ENCODE results near the gene EPB41L2.

Gene EPB41L2

GRCh38 chr6:130982135-130982534 lies 80.9 kb downstream of the EPB41L2 start:
- no peaks in the 10 kb centered on the region for H3K27me3 Mint-ChIP-seq (ENCODE audit: low read depth, poor library complexity)
- H3K36me3 Mint-ChIP-seq (ENCODE audit: low read depth) = peaks cover 26% of the 10 kb centered on the region
- DNase-seq = no peak
- TF ChIP-seq, protein P1, sequence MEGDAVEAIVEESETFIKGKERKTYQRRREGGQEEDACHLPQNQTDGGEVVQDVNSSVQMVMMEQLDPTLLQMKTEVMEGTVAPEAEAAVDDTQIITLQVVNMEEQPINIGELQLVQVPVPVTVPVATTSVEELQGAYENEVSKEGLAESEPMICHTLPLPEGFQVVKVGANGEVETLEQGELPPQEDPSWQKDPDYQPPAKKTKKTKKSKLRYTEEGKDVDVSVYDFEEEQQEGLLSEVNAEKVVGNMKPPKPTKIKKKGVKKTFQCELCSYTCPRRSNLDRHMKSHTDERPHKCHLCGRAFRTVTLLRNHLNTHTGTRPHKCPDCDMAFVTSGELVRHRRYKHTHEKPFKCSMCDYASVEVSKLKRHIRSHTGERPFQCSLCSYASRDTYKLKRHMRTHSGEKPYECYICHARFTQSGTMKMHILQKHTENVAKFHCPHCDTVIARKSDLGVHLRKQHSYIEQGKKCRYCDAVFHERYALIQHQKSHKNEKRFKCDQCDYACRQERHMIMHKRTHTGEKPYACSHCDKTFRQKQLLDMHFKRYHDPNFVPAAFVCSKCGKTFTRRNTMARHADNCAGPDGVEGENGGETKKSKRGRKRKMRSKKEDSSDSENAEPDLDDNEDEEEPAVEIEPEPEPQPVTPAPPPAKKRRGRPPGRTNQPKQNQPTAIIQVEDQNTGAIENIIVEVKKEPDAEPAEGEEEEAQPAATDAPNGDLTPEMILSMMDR (IDR thresholded peaks at IDR 0.05) = no peak
- H3K9me3 Mint-ChIP-seq = peaks cover 22% of the 10 kb centered on the region
- H3K27ac Mint-ChIP-seq = no peak overlapping the region
- H3K4me3 Mint-ChIP-seq = no peak overlapping the region
- peaks cover 24% of the 10 kb centered on the region for H3K4me1 Mint-ChIP-seq

GRCh38 chr6:130981409-130981808 lies 81.6 kb downstream of the EPB41L2 start:
- Mint-ChIP-seq H3K4me1 (peaks cover 24% of the 10 kb centered on the region), H3K27ac (no peak overlapping the region), H3K27me3 (ENCODE audit: low read depth, poor library complexity) (no peaks in the 10 kb centered on the region), H3K9me3 (peaks cover 17% of the 10 kb centered on the region), H3K4me3 (no peak overlapping the region), H3K36me3 (ENCODE audit: low read depth) (peaks cover 18% of the 10 kb centered on the region)
- TF ChIP-seq, protein P1 (IDR thresholded peaks at IDR 0.05) = no peak
- no peak for DNase-seq

DNA sequence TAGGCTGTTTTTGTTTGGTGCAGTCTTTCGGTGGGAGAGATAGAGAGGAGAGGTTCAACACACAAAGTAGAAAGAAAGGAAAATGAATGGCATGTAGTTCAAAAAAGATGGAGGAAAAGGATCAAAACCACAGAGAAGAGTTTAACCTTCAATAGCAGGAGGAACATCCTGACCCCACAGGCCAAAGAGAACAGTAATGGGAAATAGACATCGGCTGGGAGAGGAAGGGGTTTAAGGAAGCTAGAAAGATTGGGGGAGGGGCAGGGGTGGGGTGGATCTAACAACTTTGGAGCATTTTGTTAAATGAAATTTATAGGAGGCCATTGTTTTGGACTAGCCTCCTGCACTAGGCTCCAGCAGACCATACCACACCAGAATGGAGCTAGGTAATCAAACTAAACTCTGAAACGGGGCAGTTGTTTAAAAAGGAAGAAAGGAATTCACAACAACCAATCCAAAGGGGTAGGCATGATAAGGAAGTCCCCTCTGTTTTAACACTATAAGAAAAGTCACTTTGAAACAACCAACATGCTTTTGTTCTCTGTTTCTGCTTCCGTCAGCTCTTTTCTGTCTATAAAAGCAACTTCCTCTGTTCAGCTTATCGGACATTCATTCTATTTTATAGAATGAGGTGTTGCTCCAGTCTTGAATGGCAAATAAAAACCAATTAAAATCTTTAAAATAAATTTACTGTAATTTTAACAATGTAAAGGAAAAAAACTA lies 82.6 kb downstream of the EPB41L2 start:
- TF ChIP-seq, protein P1 (IDR thresholded peaks at IDR 0.05) = no peak
- no peak overlapping the region for H3K4me3 Mint-ChIP-seq
- no peak for DNase-seq
- H3K27me3 Mint-ChIP-seq (ENCODE audit: low read depth, poor library complexity) = no peaks in the 10 kb centered on the region
- H3K27ac Mint-ChIP-seq = no peak overlapping the region
- H3K4me1 Mint-ChIP-seq = peaks cover 24% of the 10 kb centered on the region
- H3K36me3 Mint-ChIP-seq (ENCODE audit: low read depth) = peaks cover 12% of the 10 kb centered on the region
- peaks cover 8% of the 10 kb centered on the region for H3K9me3 Mint-ChIP-seq

- H3K27me3 Mint-ChIP-seq (ENCODE audit: low read depth, poor library complexity) = no peaks in the 10 kb centered on the region
- no peak overlapping the region for H3K27ac Mint-ChIP-seq
These were observed 84.2 kb downstream of the EPB41L2 start for GRCh38 chr6:130978660-130979396.

DNA sequence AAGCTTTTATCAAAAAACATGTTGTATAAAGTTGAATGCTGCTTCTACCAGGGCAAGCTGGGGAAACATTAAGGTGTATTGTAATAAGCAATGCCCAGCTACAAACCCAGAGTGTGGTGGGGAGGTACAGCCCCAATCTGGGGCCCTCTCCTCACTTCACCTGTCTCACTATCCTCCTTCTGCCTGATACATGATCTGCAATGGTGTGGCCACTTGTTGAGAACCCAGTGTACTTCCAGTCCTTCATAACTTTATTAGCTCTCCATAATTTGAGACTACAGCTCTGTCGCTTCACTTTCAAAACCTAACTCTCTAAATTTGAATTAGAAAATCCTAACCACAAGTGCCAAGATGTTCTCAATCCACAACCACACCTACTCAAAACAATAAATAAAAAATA lies 84.9 kb downstream of the EPB41L2 start:
- TF ChIP-seq, protein P1 (IDR thresholded peaks at IDR 0.05) = no peak
- Mint-ChIP-seq H3K36me3 (ENCODE audit: low read depth) (peaks cover 10% of the 10 kb centered on the region), H3K4me1 (peaks cover 31% of the 10 kb centered on the region), H3K27me3 (ENCODE audit: low read depth, poor library complexity) (no peaks in the 10 kb centered on the region), H3K4me3 (no peak overlapping the region), H3K27ac (no peak overlapping the region), H3K9me3 (peaks cover 3% of the 10 kb centered on the region)
- no peak for DNase-seq

More at GRCh38 chr6:130978660-130979396, 84.2 kb downstream of the EPB41L2 start:
- H3K4me3 Mint-ChIP-seq = no peak overlapping the region
- TF ChIP-seq, protein P1 (IDR thresholded peaks at IDR 0.05) = no peak
- peaks cover 7% of the 10 kb centered on the region for H3K36me3 Mint-ChIP-seq (ENCODE audit: low read depth)
- peaks cover 3% of the 10 kb centered on the region for H3K9me3 Mint-ChIP-seq
- peaks cover 26% of the 10 kb centered on the region for H3K4me1 Mint-ChIP-seq
- no peak for DNase-seq

Measured in nephron progenitor cell (in vitro differentiated cells).